Esophagus squamous epithelium (tissue), 5 donors: ENCODE results near the gene LTBP3. TPM values are rescaled to one million over a fixed set of nuclear protein-coding genes. Genes with fewer than 3 reads are reported as not detected.

Experiments
- DNase-seq: peaks from one replicate; lab custom pipeline; 2025; lab: John Stamatoyannopoulos, UW
- H3K27ac ChIP-seq, 4 donors: fragments of 200-600 bp; sonication (generic); one replicate each; pipeline ENCODE4 v1.5.1; 2016 to 2019; ENCODE audit warnings: mild to moderate bottlenecking in 1 of 4
- H3K27me3 ChIP-seq, 4 donors: fragments of 200-600 bp; sonication (generic); 1 replicate in 3 of 4; 2 replicates in 1 of 4; pipeline versions ENCODE4 v1.5.1 to v1.6.0; 2017 to 2021; ENCODE audit warnings: antibody characterized with exemption in 1 of 4
- H3K36me3 ChIP-seq, 3 donors: fragments of 200-600 bp; sonication (generic); one replicate each; pipeline ENCODE4 v1.5.1; 2016 to 2019
- H3K4me1 ChIP-seq, 3 donors: fragments of 200-600 bp; sonication (generic); one replicate each; pipeline ENCODE4 v1.5.1; 2017 to 2019
- H3K4me3 ChIP-seq, 4 donors: fragments of 200-600 bp; sonication (generic); 1 replicate in 3 of 4; 2 replicates in 1 of 4; pipeline ENCODE4 v1.5.1; 2016 to 2019; ENCODE audit warnings: mild to moderate bottlenecking in 2 of 4, moderate library complexity in 1 of 4
- H3K9me3 ChIP-seq, 3 donors: fragments of 200-600 bp; sonication (generic); one replicate each; pipeline ENCODE4 v1.5.1; 2016 to 2019
- CTCF ChIP-seq, 6 experiments: fragments of 450-650 bp in 4 of 6; fragments of 200-600 bp in 2 of 6; sonication (generic) in 2 of 6; IDR thresholded peaks; one replicate each; pipeline ENCODE4 v1.5.1; 2016 to 2019; ENCODE audit warnings: antibody characterized with exemption in 6 of 6, mild to moderate bottlenecking in 4 of 6, moderate library complexity in 4 of 6
- POLR2A ChIP-seq, 4 donors: fragments of 450-650 bp; IDR thresholded peaks; one replicate each; pipeline ENCODE4 v1.6.1; 2017; ENCODE audit warnings: antibody characterized with exemption in 4 of 4, mild to moderate bottlenecking in 4 of 4, moderate library complexity in 3 of 4
- WGBS, 2 donors: methylation state at CpG; one replicate each; pipeline ENCODE4 v1.1.5; 2018; 5-methylcytosine and 5-hydroxymethylcytosine counted together
- intact Hi-C: fragments of 100-400 bp; cut with DNase I; formaldehyde crosslinking; loops from one replicate; pipeline ENCODE4 v1.15.0; 2022
- total RNA-seq, 4 donors: library from RNA; depleted of rRNA; stranded (reverse); fragments of >200 nt; gene quantifications; one replicate each; pipeline ENCODE4 v1.1.0, GENCODE V29; 2016
- donor health status: DM: yes; HTN: yes; CAD: no.

The LTBP3 gene
- total RNA-seq, 4 donors from 2014 or later, result 28.1 to 87.5 (median 54.0) TPM

GRCh38 chr11:65595131-65595530, 37.0 kb upstream of the LTBP3 start:
- peaks cover 23 to 56% (median 33%) of the 10 kb centered on the region in 3 donors for H3K4me1 ChIP-seq
- TF ChIP-seq POLR2A (IDR thresholded peaks at IDR 0.05) (no peak), CTCF (IDR thresholded peaks at IDR 0.05) (no peak)
- peak overlapping the region; percentile 40 to 84 (median 75) for H3K27ac ChIP-seq
- no peak overlapping the region for H3K4me3 ChIP-seq
- no peak for DNase-seq
- intact Hi-C loops, result no loop called here
- no CpG with 5 or more reads among the region's 3 CpGs for WGBS, 2 donors
- no peaks in the 10 kb centered on the region for H3K9me3 ChIP-seq
- H3K36me3 ChIP-seq, result peaks cover 20 to 69% (median 22%) of the 10 kb centered on the region in 3 donors
- H3K27me3 ChIP-seq, result no peaks in the 10 kb centered on the region

- intact Hi-C loops, result no loop called here
- peak overlapping the region; percentile 7 to 84 (median 60) for H3K27ac ChIP-seq
- H3K27me3 ChIP-seq, result no peaks in the 10 kb centered on the region
- H3K9me3 ChIP-seq, result no peaks in the 10 kb centered on the region
- TF ChIP-seq POLR2A (IDR thresholded peaks at IDR 0.05) (no peak), CTCF (IDR thresholded peaks at IDR 0.05) (peak; percentile 39 to 66 (median 59))
- DNase-seq, result no peak
- H3K36me3 ChIP-seq, result peaks cover 14 to 66% (median 18%) of the 10 kb centered on the region in 3 donors
- 63 to 65% methylated on average over 6 to 7 of the region's 26 CpGs for WGBS, 2 donors
- peaks cover 25 to 67% (median 38%) of the 10 kb centered on the region in 3 donors for H3K4me1 ChIP-seq
- H3K4me3 ChIP-seq, result no peak overlapping the region
Measured at GRCh38 chr11:65593518-65594414, 35.6 kb upstream of the LTBP3 start.

GRCh38 chr11:65592858-65593517, 34.8 kb upstream of the LTBP3 start:
- peak overlapping the region in 3 of 4 donors; percentile 33 to 46 (median 35) for H3K4me3 ChIP-seq
- intact Hi-C loops, result no loop called here

GRCh38 chr11:65591939-65592857, 34.0 kb upstream of the LTBP3 start:
- TF ChIP-seq POLR2A (IDR thresholded peaks at IDR 0.05) (no peak), CTCF (IDR thresholded peaks at IDR 0.05) (peak in 3 of 6 experiments; percentile 33 to 47 (median 33))
- H3K4me3 ChIP-seq, result peak overlapping the region in 3 of 4 donors; percentile 33 to 46 (median 35)
- intact Hi-C loops, result no loop called here
- H3K36me3 ChIP-seq, result peaks cover 0 to 50% (median 5%) of the 10 kb centered on the region in 3 donors
- H3K9me3 ChIP-seq, result no peaks in the 10 kb centered on the region
- no peak for DNase-seq
- 20 to 44% methylated on average over 2 to 12 of the region's 106 CpGs for WGBS, 2 donors
- H3K27me3 ChIP-seq, result no peaks in the 10 kb centered on the region
- peaks cover 36 to 83% (median 54%) of the 10 kb centered on the region in 3 donors for H3K4me1 ChIP-seq
- peak overlapping the region; percentile 66 to 84 (median 77) for H3K27ac ChIP-seq

More at GRCh38 chr11:65592858-65593517, 34.8 kb upstream of the LTBP3 start:
- no peak for TF ChIP-seq POLR2A (IDR thresholded peaks at IDR 0.05)
- Histone ChIP-seq H3K9me3 (no peaks in the 10 kb centered on the region), H3K36me3 (peaks cover 6 to 58% (median 10%) of the 10 kb centered on the region in 3 donors), H3K4me1 (peaks cover 32 to 75% (median 46%) of the 10 kb centered on the region in 3 donors), H3K27ac (peak overlapping the region; percentile 66 to 84 (median 77)), H3K27me3 (no peaks in the 10 kb centered on the region)
- no peak for DNase-seq
- WGBS, 2 donors, result 31 to 72% methylated on average over 9 to 12 of the region's 22 CpGs
